NOMO-1 treated with dmso at 0.1 percent for 144 hours (cell line): ENCODE data around the gene C1orf226.

ENCODE experiments used
- DNase-seq: peaks from one replicate; lab custom pipeline; 2025; ENCODE audit not compliant: unreplicated experiment; lab: John Stamatoyannopoulos, UW

The C1orf226 gene

GRCh38 chr1:162365284-162366020 lies 16.1 kb upstream of the C1orf226 start:
- no peak for DNase-seq

DNA sequence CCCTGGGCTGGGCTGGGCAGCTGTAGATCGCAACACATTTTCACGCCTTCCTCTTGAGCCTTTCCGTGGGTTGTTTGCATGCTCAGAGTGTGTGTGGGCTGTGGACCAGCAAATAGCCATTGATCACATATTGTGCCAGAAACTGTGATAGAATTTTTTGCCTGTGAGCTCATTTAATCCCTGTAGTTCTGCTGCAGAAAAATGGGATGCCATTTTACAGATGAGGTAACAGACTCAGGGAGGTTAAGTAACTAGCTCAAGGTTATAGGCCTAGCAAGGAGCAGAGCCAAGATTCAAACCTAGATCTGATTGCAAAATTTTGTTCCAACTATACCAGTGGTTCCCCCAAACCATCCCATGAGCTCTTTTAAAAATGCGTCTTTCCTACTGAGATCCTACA lies 15.4 kb upstream of the C1orf226 start:
- no peak for DNase-seq

- no peak for DNase-seq
Observed at GRCh38 chr1:162366671-162367070, 14.9 kb upstream of the C1orf226 start.

- DNase-seq, result no peak
Observed at GRCh38 chr1:162367073-162367472, 14.5 kb upstream of the C1orf226 start.

DNA sequence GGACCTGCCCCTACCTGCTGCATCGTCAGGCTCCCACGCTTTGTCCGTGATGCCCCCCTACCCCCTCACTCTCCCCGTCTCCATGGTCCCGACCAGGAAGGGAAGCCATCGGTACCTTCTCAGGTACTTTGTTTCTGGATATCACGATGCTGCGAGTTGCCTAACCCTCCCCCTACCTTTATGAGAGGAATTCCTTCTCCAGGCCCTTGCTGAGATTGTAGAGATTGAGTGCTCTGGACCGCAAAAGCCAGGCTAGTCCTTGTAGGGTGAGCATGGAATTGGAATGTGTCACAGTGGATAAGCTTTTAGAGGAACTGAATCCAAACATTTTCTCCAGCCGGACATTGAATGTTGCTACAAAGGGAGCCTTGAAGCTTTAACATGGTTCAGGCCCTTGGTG lies 13.8 kb upstream of the C1orf226 start:
- no peak for DNase-seq

DNA sequence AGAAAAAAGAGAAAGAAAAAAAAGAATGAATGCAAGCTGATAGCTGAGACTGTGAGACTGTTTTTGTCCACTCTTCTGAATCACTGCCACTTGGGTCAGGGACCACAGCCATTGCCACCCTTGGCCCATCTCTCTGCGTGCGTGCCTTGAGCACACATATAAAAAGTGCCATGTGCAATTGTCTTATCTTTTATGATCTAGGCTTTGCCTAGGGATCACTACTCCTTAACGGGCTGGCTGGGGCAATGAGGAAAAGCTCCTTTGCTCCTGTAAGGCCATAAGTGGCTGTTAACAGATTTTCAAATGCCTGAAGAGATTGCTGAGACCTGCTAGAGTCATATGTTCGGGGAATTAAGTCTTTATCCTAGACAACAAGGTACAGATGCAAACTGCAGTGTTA lies 13.1 kb upstream of the C1orf226 start:
- DNase-seq, result no peak

GRCh38 chr1:162369571-162369970 lies 12.0 kb upstream of the C1orf226 start:
- DNase-seq, result no peak

- no peak for DNase-seq
Observed at GRCh38 chr1:162370161-162370560, 11.4 kb upstream of the C1orf226 start.

GRCh38 chr1:162370721-162371120 lies 10.8 kb upstream of the C1orf226 start:
- DNase-seq, result no peak

GRCh38 chr1:162371611-162372010 lies 9.9 kb upstream of the C1orf226 start:
- DNase-seq, result no peak

- no peak for DNase-seq
Observed at GRCh38 chr1:162372159-162373071, 9.1 kb upstream of the C1orf226 start.

- no peak for DNase-seq
Observed at GRCh38 chr1:162373072-162373427, 8.5 kb upstream of the C1orf226 start.

DNA sequence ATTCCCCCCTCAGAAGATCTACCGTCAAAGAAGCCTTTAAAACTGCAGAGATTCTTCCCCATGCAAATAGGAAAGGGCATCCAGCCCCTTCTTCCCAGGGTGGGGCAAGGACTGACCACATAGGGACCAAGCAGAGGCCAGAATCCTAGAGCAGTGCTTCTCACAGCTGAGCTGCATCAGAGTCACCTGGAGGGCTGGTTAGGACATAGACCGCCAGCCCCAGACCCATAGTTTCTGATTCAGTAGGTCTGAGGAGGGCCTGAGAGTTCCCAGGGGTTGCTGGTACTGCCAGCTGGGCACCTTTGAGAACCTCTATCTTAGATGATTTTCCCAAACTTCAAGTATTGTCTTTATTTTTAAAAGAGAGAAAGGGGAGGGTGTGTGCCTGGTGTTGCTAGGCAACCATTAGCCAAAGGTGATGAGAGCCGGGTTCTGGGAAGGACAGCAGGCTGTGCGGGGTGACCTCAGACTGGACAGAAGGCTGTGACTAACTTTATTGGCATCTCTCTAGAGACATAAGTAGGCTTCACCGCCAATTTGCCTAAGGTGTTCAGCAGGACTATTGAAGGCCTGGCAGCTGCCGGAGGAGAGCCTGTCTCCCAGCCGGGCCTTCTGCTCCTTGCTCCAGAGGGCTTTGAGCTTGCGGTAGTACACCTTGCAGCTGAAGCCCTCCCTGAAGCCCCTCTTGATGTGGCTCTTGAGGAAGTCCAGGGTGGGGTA lies 7.8 kb upstream of the C1orf226 start:
- no peak for DNase-seq

- DNase-seq, result no peak
Observed at GRCh38 chr1:162374406-162374805, 7.1 kb upstream of the C1orf226 start.

DNA sequence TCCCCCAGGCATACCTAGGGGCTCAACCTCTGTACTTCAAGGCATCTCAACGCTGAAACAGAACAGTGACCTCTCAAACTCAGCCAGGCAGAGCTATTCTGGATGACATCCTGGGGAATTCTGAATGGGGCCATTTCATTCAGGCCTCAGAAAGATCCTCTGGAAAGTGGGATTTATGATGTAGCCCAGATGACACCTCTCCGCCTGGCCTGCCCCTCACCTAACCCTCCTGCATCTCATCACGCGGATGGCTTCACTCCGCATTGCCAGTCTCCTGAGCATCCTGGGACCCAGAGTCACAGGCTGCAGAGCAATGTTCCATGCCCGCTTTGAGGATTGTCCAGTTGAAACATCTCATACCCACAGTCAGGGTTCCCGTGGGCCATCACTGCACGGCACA lies 6.1 kb upstream of the C1orf226 start:
- no peak for DNase-seq

- no peak for DNase-seq
Observed at GRCh38 chr1:162376691-162377090, 4.8 kb upstream of the C1orf226 start, which contains the start of gene SPATA46. TSS of gene SPATA46 (minus strand) at chr1:162376854. CDS start at chr1:162376790, 64 bp downstream.

DNA sequence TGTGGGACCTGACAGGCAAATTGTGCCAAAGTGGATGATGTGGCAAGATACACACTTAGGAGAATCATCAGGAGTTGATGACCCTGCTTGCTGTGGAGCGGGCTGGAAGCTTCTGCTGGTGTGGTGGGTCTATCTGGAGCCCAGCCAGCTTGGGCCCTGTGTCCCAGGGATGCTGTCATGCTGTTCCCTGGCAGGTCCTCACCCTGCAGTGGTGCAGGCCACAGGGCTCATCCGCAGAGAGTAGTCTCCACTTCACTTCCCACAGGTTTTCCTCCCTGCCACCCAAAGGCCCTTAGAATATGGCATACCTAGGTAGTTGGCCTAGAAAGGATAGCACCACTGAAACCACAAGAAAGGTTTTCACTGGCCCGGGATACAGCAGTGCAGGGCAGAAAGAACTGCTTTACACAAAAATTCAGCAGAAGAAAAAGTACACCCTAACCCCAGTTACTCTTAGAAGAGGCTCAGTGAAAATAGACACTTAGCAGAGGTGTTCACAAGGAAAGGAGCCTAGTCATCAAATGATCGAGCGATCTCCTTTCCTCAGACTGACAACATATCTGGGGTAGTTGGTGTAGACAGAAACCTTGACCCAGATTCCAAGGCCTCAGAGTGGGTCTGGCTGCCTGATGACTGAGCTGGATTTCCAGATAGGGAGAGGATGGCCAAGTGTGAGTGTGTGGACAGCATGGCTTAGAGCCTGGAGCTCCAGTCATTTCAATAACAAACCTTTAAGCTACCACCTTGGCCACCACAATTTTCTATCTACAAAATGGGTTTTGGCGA lies 1.3 kb upstream of the C1orf226 start:
- no peak for DNase-seq

GRCh38 chr1:162381941-162382750 lies 618 bp downstream of the C1orf226 start:
- no peak for DNase-seq

- no peak for DNase-seq
Observed at GRCh38 chr1:162383091-162383490, 1.6 kb downstream of the C1orf226 start.

DNA sequence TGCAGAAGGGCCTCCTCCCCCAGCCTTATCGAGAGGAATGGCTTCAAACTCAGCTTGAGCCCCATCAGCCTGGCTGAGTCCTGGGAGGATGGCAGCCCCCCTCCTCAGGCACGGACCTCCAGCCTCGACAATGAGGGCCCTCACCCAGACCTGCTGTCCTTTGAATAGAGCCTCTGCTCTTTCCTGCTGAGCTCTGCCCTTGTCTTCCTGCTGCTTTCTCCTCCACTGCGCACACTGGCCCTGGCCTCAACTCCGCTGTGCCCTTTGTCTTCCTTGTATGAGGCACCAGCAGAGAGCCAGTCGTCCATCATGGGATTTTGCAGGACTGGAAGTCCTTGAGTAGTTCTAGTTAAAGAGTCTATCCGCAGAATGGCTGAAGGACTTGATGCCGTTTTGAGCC lies 2.0 kb downstream of the C1orf226 start:
- no peak for DNase-seq
